ENCODE measurements around the gene ERCC2. TPM values are rescaled to one million over a fixed set of nuclear protein-coding genes. Genes with fewer than 3 reads are reported as not detected.
A peak's percentile ranks its signal among the peaks of the same experiment; 100 is the strongest.

The ERCC2 gene
- total RNA-seq, 1 experiment from 2014 or later = 102 TPM

DNA sequence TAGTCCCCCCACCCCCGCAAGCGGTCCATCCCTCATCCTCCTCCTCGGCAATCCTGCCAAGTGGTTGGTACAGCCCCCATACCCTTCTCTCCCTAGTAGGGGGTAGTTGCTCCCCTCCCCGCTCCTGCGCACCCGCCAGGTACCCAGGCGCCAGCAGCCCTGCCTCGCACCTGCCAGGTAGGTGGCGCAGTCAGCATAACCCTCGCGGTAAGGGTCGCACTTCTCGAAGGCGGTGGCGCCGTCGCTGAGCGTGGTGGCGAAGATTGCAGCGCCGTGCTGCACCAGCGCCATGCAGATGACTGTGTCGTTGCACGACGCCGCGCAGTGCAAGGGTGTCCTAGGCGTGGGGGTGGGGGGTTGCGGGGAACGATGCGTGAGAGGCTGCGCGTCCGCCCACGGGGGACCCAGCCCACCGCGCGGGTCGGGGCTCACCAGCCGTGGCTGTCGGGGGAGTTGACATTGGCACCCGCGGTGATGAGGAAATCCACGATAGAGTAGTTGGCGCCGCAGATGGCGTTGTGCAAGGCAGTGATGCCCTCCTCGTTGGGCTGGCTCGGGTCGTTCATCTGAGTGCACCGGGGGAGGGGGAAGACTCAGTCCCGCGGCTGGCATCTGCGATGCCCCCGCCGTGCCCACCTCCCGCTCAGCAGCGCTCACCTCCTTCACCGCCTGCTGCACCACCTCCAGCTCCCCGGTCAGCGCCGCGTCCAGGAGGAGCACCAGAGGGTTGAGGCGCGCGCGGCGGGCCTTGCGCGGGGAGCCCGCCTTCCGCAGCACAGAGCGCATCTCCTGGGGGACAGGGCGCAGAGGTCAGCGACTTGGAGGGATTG is 15.2 kb upstream of the ERCC2 start (continued):
- TF ChIP-seq, protein P1, sequence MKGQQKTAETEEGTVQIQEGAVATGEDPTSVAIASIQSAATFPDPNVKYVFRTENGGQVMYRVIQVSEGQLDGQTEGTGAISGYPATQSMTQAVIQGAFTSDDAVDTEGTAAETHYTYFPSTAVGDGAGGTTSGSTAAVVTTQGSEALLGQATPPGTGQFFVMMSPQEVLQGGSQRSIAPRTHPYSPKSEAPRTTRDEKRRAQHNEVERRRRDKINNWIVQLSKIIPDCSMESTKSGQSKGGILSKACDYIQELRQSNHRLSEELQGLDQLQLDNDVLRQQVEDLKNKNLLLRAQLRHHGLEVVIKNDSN (CRISPR knock-in tag; IDR thresholded peaks at IDR 0.05) = peak; percentile 86
- TF ChIP-seq SP1 (CRISPR knock-in tag; conservative IDR thresholded peaks at IDR 0.05) = peak; percentile 85
- TF ChIP-seq ZNF512 (CRISPR knock-in tag; IDR thresholded peaks at IDR 0.05; ENCODE audit: borderline replicate concordance) = peak; percentile 67; the same call in 1 of the 2 replicates
- peak; percentile 94 for TF ChIP-seq ATF3 (CRISPR knock-in tag; conservative IDR thresholded peaks at IDR 0.05)
- TF ChIP-seq SOX15 (CRISPR knock-in tag; IDR thresholded peaks at IDR 0.05) = no peak
- TF ChIP-seq USF2 (CRISPR knock-in tag; IDR thresholded peaks at IDR 0.05) = 0 out of 2 replicates have a peak, but pooled peaks have one; percentile 20
- TF ChIP-seq GABPB1 (CRISPR knock-in tag; IDR thresholded peaks at IDR 0.05) = no peak
- TF ChIP-seq RORB (CRISPR knock-in tag; IDR thresholded peaks at IDR 0.05) = no peak
- TF ChIP-seq, protein P2, sequence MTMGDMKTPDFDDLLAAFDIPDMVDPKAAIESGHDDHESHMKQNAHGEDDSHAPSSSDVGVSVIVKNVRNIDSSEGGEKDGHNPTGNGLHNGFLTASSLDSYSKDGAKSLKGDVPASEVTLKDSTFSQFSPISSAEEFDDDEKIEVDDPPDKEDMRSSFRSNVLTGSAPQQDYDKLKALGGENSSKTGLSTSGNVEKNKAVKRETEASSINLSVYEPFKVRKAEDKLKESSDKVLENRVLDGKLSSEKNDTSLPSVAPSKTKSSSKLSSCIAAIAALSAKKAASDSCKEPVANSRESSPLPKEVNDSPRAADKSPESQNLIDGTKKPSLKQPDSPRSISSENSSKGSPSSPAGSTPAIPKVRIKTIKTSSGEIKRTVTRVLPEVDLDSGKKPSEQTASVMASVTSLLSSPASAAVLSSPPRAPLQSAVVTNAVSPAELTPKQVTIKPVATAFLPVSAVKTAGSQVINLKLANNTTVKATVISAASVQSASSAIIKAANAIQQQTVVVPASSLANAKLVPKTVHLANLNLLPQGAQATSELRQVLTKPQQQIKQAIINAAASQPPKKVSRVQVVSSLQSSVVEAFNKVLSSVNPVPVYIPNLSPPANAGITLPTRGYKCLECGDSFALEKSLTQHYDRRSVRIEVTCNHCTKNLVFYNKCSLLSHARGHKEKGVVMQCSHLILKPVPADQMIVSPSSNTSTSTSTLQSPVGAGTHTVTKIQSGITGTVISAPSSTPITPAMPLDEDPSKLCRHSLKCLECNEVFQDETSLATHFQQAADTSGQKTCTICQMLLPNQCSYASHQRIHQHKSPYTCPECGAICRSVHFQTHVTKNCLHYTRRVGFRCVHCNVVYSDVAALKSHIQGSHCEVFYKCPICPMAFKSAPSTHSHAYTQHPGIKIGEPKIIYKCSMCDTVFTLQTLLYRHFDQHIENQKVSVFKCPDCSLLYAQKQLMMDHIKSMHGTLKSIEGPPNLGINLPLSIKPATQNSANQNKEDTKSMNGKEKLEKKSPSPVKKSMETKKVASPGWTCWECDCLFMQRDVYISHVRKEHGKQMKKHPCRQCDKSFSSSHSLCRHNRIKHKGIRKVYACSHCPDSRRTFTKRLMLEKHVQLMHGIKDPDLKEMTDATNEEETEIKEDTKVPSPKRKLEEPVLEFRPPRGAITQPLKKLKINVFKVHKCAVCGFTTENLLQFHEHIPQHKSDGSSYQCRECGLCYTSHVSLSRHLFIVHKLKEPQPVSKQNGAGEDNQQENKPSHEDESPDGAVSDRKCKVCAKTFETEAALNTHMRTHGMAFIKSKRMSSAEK (CRISPR knock-in tag; IDR thresholded peaks at IDR 0.05; ENCODE audit: borderline replicate concordance) = peak; percentile 11; the same call in 1 of the 2 replicates
- TF ChIP-seq TP53 (CRISPR knock-in tag; IDR thresholded peaks at IDR 0.05) = peak; percentile 97
- peak; percentile 95 for TF ChIP-seq ESRRA (CRISPR knock-in tag; IDR thresholded peaks at IDR 0.05; ENCODE audit: borderline replicate concordance)
- TF ChIP-seq SMAD4 (CRISPR knock-in tag; IDR thresholded peaks at IDR 0.05) = peak; percentile 91
- TF ChIP-seq EMX1 (CRISPR knock-in tag; IDR thresholded peaks at IDR 0.05) = no peak
- TF ChIP-seq RELA (CRISPR knock-in tag; IDR thresholded peaks at IDR 0.05; ENCODE audit: borderline replicate concordance) = peak; percentile 93
- TF ChIP-seq GTF2I (CRISPR knock-in tag; conservative IDR thresholded peaks at IDR 0.05) = no peak
- peak; percentile 93; the same call in 1 of the 2 replicates for TF ChIP-seq IRF2 (CRISPR knock-in tag; IDR thresholded peaks at IDR 0.05; ENCODE audit: borderline replicate concordance, low read depth)
- TF ChIP-seq HMGA2 (CRISPR knock-in tag; IDR thresholded peaks at IDR 0.05) = no peak
- TF ChIP-seq, protein P3, sequence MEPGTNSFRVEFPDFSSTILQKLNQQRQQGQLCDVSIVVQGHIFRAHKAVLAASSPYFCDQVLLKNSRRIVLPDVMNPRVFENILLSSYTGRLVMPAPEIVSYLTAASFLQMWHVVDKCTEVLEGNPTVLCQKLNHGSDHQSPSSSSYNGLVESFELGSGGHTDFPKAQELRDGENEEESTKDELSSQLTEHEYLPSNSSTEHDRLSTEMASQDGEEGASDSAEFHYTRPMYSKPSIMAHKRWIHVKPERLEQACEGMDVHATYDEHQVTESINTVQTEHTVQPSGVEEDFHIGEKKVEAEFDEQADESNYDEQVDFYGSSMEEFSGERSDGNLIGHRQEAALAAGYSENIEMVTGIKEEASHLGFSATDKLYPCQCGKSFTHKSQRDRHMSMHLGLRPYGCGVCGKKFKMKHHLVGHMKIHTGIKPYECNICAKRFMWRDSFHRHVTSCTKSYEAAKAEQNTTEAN (CRISPR knock-in tag; IDR thresholded peaks at IDR 0.05) = peak; percentile 99
- TF ChIP-seq, protein P4, sequence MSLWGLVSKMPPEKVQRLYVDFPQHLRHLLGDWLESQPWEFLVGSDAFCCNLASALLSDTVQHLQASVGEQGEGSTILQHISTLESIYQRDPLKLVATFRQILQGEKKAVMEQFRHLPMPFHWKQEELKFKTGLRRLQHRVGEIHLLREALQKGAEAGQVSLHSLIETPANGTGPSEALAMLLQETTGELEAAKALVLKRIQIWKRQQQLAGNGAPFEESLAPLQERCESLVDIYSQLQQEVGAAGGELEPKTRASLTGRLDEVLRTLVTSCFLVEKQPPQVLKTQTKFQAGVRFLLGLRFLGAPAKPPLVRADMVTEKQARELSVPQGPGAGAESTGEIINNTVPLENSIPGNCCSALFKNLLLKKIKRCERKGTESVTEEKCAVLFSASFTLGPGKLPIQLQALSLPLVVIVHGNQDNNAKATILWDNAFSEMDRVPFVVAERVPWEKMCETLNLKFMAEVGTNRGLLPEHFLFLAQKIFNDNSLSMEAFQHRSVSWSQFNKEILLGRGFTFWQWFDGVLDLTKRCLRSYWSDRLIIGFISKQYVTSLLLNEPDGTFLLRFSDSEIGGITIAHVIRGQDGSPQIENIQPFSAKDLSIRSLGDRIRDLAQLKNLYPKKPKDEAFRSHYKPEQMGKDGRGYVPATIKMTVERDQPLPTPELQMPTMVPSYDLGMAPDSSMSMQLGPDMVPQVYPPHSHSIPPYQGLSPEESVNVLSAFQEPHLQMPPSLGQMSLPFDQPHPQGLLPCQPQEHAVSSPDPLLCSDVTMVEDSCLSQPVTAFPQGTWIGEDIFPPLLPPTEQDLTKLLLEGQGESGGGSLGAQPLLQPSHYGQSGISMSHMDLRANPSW (CRISPR knock-in tag; conservative IDR thresholded peaks at IDR 0.05; ENCODE audit: low read depth) = no peak
- TF ChIP-seq, protein P5, sequence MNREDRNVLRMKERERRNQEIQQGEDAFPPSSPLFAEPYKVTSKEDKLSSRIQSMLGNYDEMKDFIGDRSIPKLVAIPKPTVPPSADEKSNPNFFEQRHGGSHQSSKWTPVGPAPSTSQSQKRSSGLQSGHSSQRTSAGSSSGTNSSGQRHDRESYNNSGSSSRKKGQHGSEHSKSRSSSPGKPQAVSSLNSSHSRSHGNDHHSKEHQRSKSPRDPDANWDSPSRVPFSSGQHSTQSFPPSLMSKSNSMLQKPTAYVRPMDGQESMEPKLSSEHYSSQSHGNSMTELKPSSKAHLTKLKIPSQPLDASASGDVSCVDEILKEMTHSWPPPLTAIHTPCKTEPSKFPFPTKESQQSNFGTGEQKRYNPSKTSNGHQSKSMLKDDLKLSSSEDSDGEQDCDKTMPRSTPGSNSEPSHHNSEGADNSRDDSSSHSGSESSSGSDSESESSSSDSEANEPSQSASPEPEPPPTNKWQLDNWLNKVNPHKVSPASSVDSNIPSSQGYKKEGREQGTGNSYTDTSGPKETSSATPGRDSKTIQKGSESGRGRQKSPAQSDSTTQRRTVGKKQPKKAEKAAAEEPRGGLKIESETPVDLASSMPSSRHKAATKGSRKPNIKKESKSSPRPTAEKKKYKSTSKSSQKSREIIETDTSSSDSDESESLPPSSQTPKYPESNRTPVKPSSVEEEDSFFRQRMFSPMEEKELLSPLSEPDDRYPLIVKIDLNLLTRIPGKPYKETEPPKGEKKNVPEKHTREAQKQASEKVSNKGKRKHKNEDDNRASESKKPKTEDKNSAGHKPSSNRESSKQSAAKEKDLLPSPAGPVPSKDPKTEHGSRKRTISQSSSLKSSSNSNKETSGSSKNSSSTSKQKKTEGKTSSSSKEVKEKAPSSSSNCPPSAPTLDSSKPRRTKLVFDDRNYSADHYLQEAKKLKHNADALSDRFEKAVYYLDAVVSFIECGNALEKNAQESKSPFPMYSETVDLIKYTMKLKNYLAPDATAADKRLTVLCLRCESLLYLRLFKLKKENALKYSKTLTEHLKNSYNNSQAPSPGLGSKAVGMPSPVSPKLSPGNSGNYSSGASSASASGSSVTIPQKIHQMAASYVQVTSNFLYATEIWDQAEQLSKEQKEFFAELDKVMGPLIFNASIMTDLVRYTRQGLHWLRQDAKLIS (CRISPR knock-in tag; IDR thresholded peaks at IDR 0.05; ENCODE audit: borderline replicate concordance) = peak; percentile 92; the same call in 1 of the 2 replicates
- peak; percentile 97 for TF ChIP-seq TCF7 (CRISPR knock-in tag; IDR thresholded peaks at IDR 0.05; ENCODE audit: low read depth)
- TF ChIP-seq ZNF396 (CRISPR knock-in tag; IDR thresholded peaks at IDR 0.05; ENCODE audit: borderline replicate concordance) = no peak
